AG04449 (cell line): Measurements from ENCODE around the gene SKI.

Experiments
- CTCF ChIA-PET: fragments of 350-600 bp; formaldehyde crosslinking; extraction: SDS; loops from one replicate; lab custom pipeline; 2021; ENCODE audit warnings: antibody characterized with exemption; lab: Yijun Ruan, JAX
- POLR2A ChIA-PET: fragments of 400-600, 350-600 bp; formaldehyde crosslinking; extraction: SDS; loops from one replicate; lab custom pipeline; 2020; ENCODE audit warnings: antibody characterized with exemption, inconsistent platforms; lab: Yijun Ruan, JAX
- DNase-seq: peaks from one replicate; pipeline ENCODE4 v3.0.0-alpha.2; 2010; ENCODE audit warnings: low read depth, low spot score
- H3K4me3 ChIP-seq: 2 replicates; pipeline ENCODE4 v1.5.1; 2011; ENCODE audit warnings: low read depth, mild to moderate bottlenecking, control low read depth, low read length
- TF ChIP-seq, protein P1 (sequence below): IDR thresholded peaks from one replicate; pipeline ENCODE4 v1.5.1; 2011; ENCODE audit warnings: mild to moderate bottlenecking, moderate library complexity, low read length, control low read depth, inconsistent platforms; ENCODE audit not compliant: insufficient read depth; ENCODE audit errors: missing control alignments

Gene SKI

DNA sequence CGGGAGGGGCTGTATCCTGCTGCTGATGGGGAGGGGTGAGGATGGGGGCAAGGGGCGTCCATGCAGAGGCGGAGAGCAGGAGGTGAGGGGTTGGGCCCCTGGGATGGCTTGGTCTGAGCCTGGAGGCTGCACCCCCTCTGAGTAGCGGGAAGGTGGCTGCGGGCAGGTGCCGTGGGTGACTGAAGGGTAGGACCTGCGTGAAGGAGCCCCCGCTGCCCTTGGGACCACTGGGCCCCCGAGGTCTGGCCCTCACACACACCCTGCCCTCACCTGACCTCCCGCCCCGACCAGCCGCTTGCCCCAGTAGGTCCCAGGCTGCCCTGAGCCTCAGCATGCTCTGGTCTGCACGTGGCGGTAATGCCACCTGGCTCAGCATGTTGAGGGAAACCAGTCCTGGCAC is 12.8 kb upstream of the SKI start:
- ChIA-PET CTCF (no interaction called here), POLR2A (no interaction called here)
- TF ChIP-seq, protein P1, sequence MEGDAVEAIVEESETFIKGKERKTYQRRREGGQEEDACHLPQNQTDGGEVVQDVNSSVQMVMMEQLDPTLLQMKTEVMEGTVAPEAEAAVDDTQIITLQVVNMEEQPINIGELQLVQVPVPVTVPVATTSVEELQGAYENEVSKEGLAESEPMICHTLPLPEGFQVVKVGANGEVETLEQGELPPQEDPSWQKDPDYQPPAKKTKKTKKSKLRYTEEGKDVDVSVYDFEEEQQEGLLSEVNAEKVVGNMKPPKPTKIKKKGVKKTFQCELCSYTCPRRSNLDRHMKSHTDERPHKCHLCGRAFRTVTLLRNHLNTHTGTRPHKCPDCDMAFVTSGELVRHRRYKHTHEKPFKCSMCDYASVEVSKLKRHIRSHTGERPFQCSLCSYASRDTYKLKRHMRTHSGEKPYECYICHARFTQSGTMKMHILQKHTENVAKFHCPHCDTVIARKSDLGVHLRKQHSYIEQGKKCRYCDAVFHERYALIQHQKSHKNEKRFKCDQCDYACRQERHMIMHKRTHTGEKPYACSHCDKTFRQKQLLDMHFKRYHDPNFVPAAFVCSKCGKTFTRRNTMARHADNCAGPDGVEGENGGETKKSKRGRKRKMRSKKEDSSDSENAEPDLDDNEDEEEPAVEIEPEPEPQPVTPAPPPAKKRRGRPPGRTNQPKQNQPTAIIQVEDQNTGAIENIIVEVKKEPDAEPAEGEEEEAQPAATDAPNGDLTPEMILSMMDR, result no peak
- DNase-seq, result no peak
- no peak overlapping the region for H3K4me3 ChIP-seq

DNA sequence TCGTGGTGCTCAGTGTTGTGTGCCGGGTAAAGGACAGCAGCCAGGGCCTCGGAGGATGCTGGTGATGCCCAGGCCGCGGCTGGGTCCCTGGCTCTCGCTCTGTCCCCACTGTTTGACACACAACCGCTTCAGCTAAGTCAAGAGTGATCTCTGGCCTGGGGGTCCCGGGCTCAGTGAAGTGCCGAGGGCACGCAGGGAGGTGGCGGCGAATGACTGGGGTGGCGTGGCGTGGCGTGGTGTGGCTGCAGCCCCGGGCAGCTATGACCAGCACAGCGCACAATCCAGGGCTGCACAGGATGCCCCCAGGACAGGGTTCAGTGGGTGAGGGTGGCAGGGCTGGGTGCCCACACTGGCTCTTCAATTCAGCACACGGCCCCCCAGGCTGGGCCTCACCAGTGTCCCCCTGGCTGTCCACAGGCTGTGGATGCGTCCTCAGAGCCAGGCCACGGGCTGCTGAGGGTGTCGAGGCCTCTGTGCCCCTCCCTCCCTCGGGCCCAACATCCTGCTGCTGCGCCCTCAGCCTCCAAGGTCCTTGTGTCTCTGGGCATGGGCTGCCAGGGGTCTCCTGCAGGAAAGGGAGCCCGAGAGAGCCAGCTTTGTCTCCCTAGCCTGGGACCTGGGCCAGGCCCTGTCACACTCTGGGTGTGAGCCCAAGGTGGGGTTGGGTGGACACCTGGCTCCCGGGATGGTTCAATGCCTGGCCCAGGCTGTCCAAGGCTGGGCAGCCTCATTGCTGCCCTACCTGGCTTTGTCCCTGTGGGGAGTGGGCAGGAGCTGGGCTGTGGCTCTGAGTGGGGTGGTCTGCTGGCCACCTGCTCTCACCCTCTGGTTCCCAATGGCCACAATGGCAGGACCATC is 12.0 kb upstream of the SKI start:
- no peak overlapping the region for H3K4me3 ChIP-seq
- POLR2A ChIA-PET, result no interaction called here
- no peak for DNase-seq
- CTCF ChIA-PET, result no interaction called here
- TF ChIP-seq, protein P1, result no peak

DNA sequence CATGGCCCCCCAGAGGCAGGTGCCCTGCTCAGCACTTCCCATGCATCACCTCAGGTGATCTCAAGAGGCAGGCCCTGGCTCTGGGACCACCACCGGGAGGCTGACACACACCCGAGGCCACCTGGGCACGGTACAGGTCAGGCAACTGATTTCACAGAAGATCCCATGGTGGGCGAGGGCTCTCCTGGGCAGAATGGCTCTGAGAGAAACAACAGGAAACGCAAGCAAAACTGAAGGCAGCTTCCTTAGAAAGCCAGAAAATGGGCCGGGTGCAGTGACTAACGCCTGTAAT is 11.4 kb upstream of the SKI start:
- CTCF ChIA-PET, result no interaction called here
- POLR2A ChIA-PET, result no interaction called here
- no peak for DNase-seq
- TF ChIP-seq, protein P1, result no peak
- no peak overlapping the region for H3K4me3 ChIP-seq

DNA sequence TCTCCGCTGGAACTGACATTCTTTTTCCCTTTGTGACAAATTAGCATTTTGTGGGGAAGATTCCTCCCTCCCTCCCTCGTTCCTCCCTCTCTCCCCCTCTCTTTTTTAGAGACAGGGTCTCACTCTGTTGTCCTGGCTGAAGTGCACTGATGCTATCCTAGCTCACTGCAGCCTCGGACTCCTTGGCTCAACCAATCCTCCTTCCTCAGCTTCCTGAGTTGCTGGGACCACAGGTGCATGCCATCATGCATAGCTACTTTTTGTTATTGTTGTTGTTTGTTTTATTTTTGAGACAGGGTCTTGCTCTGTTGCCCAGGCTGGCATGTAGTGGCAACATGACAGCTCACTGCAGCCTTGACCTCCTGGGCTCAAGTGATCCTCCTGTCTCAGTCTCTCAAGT is 6.8 kb upstream of the SKI start:
- TF ChIP-seq, protein P1, result no peak
- POLR2A ChIA-PET, result no interaction called here
- DNase-seq, result no peak
- H3K4me3 ChIP-seq, result no peak overlapping the region
- CTCF ChIA-PET, result interaction anchor here (1.2 to 1.7 kb wide), 4 partner anchors 12 to 161 kb away, joined by 4 to 5 read pairs (median 4); partner anchors contain the start of gene FAAP20

DNA sequence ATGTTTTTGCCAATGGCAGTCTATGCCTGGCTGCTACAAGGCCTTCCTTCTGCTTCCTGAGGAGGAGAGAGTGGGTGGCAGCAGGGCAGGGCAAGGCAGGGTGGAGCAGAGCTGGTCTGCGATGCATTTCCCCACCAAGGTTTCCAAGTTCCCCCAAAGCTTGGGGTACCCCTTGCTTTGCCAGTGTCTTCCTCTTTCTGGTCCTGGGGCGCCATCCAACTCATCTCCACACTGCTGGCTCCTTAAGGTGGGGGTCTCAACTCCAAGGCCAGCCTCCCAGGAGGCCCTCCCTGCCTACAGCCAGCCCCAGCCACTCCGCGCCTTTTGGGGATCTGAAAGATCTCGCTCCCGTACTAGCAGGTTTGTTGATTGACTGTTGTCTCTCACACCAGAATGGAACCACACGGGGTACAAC is 3.9 kb upstream of the SKI start:
- ChIA-PET POLR2A (interaction anchor here (0.7 to 1.2 kb wide), 3 partner anchors 10 to 25 kb away, joined by 3 to 4 read pairs (median 3); no protein-coding TSS in a partner anchor), CTCF (interaction anchor here (0.9 to 1.5 kb wide), 2 partner anchors 10 to 157 kb away, joined by 3 to 4 read pairs; no protein-coding TSS in a partner anchor)
- no peak overlapping the region for H3K4me3 ChIP-seq
- DNase-seq, result no peak
- TF ChIP-seq, protein P1, result no peak

DNA sequence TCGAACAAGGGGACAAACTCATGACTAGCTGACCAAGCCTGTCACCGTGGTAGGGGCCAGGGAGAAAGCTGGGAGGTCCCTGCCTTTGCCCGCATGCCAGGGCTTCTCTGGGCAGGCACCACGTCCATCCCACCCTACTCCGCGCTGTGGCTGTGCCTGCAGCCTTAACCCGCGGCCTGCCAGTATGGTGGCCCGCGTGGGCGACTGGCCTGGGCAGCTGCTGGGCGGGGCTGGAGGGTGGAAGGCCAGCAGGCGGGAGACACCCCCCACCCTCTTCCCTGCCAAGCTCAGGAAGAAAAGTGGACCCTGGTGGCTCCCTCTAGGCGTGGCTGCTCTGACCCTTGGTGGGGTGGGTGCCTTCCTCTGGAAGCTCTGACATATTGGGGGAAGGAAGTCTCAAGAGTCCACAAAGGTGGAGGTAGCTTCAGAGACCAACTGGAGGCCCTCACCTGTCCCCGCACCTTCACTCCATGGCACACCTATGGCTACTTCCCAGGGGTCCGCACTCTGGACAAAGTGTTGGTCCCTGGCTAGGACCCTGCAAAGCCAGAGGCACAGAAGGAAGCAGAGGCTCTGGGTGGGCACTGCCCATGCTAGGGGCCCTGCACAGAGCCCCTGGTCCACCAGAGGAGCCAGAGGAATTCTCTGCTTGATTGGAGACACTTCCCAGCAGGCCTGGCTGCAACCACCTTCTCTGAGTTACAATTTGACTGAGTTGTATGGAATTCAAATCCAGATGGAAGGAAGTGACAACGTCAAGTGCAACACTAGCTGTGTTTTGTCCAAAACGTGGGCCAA is 3.3 kb upstream of the SKI start:
- no peak overlapping the region for H3K4me3 ChIP-seq
- TF ChIP-seq, protein P1, result no peak
- ChIA-PET POLR2A (interaction anchor here (0.7 to 1.2 kb wide), 3 partner anchors 11 to 26 kb away, joined by 3 to 4 read pairs (median 3); no protein-coding TSS in a partner anchor), CTCF (interaction anchor here (0.9 to 2.1 kb wide), 6 partner anchors 9 to 159 kb away, joined by 3 to 11 read pairs (median 4); partner anchors contain the start of gene FAAP20)
- DNase-seq, result no peak
